GM15510 (cell line): ENCODE measurements around the gene POMP.

Source experiments
- POLR2A ChIP-seq: IDR thresholded peaks from 3 replicates; pipeline ENCODE4 v1.6.1; 2011; ENCODE audit warnings: borderline replicate concordance; ENCODE audit not compliant: insufficient read length; ENCODE audit errors: extremely low read depth

The POMP gene

GRCh38 chr13:28626266-28626665, 32.7 kb upstream of the POMP start:
- no peak for TF ChIP-seq POLR2A

- TF ChIP-seq POLR2A = no peak
Measured at GRCh38 chr13:28628241-28628640, 30.7 kb upstream of the POMP start.

GRCh38 chr13:28630869-28631268, 28.1 kb upstream of the POMP start:
- no peak for TF ChIP-seq POLR2A

- TF ChIP-seq POLR2A = no peak
Measured at GRCh38 chr13:28631801-28632200, 27.1 kb upstream of the POMP start.

- TF ChIP-seq POLR2A = no peak
Measured at GRCh38 chr13:28636069-28636468, 22.9 kb upstream of the POMP start.

GRCh38 chr13:28636677-28637317, 22.1 kb upstream of the POMP start:
- TF ChIP-seq POLR2A = no peak

GRCh38 chr13:28637714-28638355, 21.1 kb upstream of the POMP start:
- TF ChIP-seq POLR2A = no peak

GRCh38 chr13:28638756-28639155, 20.2 kb upstream of the POMP start:
- TF ChIP-seq POLR2A = no peak

GRCh38 chr13:28640861-28641599, 17.9 kb upstream of the POMP start:
- TF ChIP-seq POLR2A = no peak

GRCh38 chr13:28641600-28641926, 17.4 kb upstream of the POMP start:
- TF ChIP-seq POLR2A = no peak

- TF ChIP-seq POLR2A = no peak
Measured at GRCh38 chr13:28650284-28650683, 8.6 kb upstream of the POMP start.

- no peak for TF ChIP-seq POLR2A
Measured at GRCh38 chr13:28651810-28652401, 7.0 kb upstream of the POMP start.

GRCh38 chr13:28653111-28653510, 5.8 kb upstream of the POMP start:
- TF ChIP-seq POLR2A = no peak

GRCh38 chr13:28654276-28654675, 4.7 kb upstream of the POMP start:
- no peak for TF ChIP-seq POLR2A

GRCh38 chr13:28655561-28655960, 3.4 kb upstream of the POMP start:
- TF ChIP-seq POLR2A = no peak
